ENCODE measurements around the gene OVCH2.
"Not testable (repeated sequence)": the region's sequence is repeated elsewhere in the genome, so short reads cannot be mapped to it uniquely, and the experiment has no call there.

The OVCH2 gene

GRCh38 chr11:7706377-7706776 is at the start of gene OVCH2:
OVCH2 (minus strand) TSS chr11:7706477; CDS start chr11:7706394, 83 bp downstream.
- no peak for DNase-seq (ENCODE audit: extremely low read depth in 1 of 2, low read depth in 1 of 2)

- DNase-seq (ENCODE audit: extremely low read depth in 1 of 2, low read depth in 1 of 2) = no peak
Measured at GRCh38 chr11:7749456-7749855, 43.2 kb upstream of the OVCH2 start.

- not testable (repeated sequence) for DNase-seq (ENCODE audit: extremely low read depth in 1 of 2, low read depth in 1 of 2)
Measured at GRCh38 chr11:7734767-7735166, 28.5 kb upstream of the OVCH2 start.

GRCh38 chr11:7714786-7715185 is 8.5 kb upstream of the OVCH2 start:
- no peak for DNase-seq (ENCODE audit: extremely low read depth in 1 of 2, low read depth in 1 of 2)

- no peak for DNase-seq (ENCODE audit: extremely low read depth in 1 of 2, low read depth in 1 of 2)
Measured at GRCh38 chr11:7703740-7704139, 2.5 kb downstream of the OVCH2 start.

- no peak for DNase-seq (ENCODE audit: extremely low read depth in 1 of 2, low read depth in 1 of 2)
Measured at GRCh38 chr11:7696424-7696823, 9.9 kb downstream of the OVCH2 start.

- DNase-seq (ENCODE audit: extremely low read depth in 1 of 2, low read depth in 1 of 2) = no peak
Measured at GRCh38 chr11:7694235-7694634, 12.0 kb downstream of the OVCH2 start.

GRCh38 chr11:7692426-7692825 is 13.9 kb downstream of the OVCH2 start:
- DNase-seq (ENCODE audit: extremely low read depth in 1 of 2, low read depth in 1 of 2) = no peak

- no peak for DNase-seq (ENCODE audit: extremely low read depth in 1 of 2, low read depth in 1 of 2)
Measured at GRCh38 chr11:7691759-7692350, 14.4 kb downstream of the OVCH2 start.

GRCh38 chr11:7690648-7691047 is 15.6 kb downstream of the OVCH2 start:
- DNase-seq (ENCODE audit: extremely low read depth in 1 of 2, low read depth in 1 of 2) = no peak

- no peak for DNase-seq (ENCODE audit: extremely low read depth in 1 of 2, low read depth in 1 of 2)
Measured at GRCh38 chr11:7689239-7689638, 17.0 kb downstream of the OVCH2 start.

GRCh38 chr11:7688238-7688826 is 17.9 kb downstream of the OVCH2 start:
- no peak for DNase-seq (ENCODE audit: extremely low read depth in 1 of 2, low read depth in 1 of 2)

- no peak for DNase-seq (ENCODE audit: extremely low read depth in 1 of 2, low read depth in 1 of 2)
Measured at GRCh38 chr11:7687386-7687785, 18.9 kb downstream of the OVCH2 start.

- DNase-seq (ENCODE audit: extremely low read depth in 1 of 2, low read depth in 1 of 2) = no peak
Measured at GRCh38 chr11:7686761-7687160, 19.5 kb downstream of the OVCH2 start.

GRCh38 chr11:7683571-7683970 is 22.7 kb downstream of the OVCH2 start:
- DNase-seq (ENCODE audit: extremely low read depth in 1 of 2, low read depth in 1 of 2) = no peak

- DNase-seq (ENCODE audit: extremely low read depth in 1 of 2, low read depth in 1 of 2) = no peak
Measured at GRCh38 chr11:7677796-7678201, 28.5 kb downstream of the OVCH2 start.

- DNase-seq (ENCODE audit: extremely low read depth in 1 of 2, low read depth in 1 of 2) = no peak
Measured at GRCh38 chr11:7677071-7677470, 29.2 kb downstream of the OVCH2 start.

- no peak for DNase-seq (ENCODE audit: extremely low read depth in 1 of 2, low read depth in 1 of 2)
Measured at GRCh38 chr11:7675631-7676030, 30.6 kb downstream of the OVCH2 start.

GRCh38 chr11:7673724-7674434 is 32.4 kb downstream of the OVCH2 start:
- no peak for DNase-seq (ENCODE audit: extremely low read depth in 1 of 2, low read depth in 1 of 2)

GRCh38 chr11:7672960-7673723 is 33.1 kb downstream of the OVCH2 start, which contains the start of gene CYB5R2:
CYB5R2 (minus strand) TSS chr11:7673500; CDS start chr11:7672825, 675 bp downstream.
- DNase-seq (ENCODE audit: extremely low read depth in 1 of 2, low read depth in 1 of 2) = no peak

- DNase-seq (ENCODE audit: extremely low read depth in 1 of 2, low read depth in 1 of 2) = no peak
Measured at GRCh38 chr11:7672276-7672959, 33.9 kb downstream of the OVCH2 start.

Data from stimulated activated CD8-positive, alpha-beta memory T cell treated with anti-CD3 and anti-CD28 coated beads, Interleukin-7, amount 100 ng/mL, for 48 hours (primary cell).